HEK293T (cell line): ENCODE data around the gene NR1H3.

Source experiments
- ARNT ChIP-seq: fragments of 450-650 bp; IDR thresholded peaks from 2 replicates; pipeline ENCODE4 v1.6.1; 2017; ENCODE audit warnings: mild to moderate bottlenecking
- BHLHE40 ChIP-seq: fragments of 450-650 bp; IDR thresholded peaks from 2 replicates; pipeline ENCODE4 v1.6.1; 2016; ENCODE audit warnings: mild to moderate bottlenecking, moderate library complexity, borderline replicate concordance
- CTBP1 ChIP-seq: fragments of 450-650 bp; IDR thresholded peaks from 2 replicates; pipeline ENCODE4 v1.6.1; 2016; ENCODE audit warnings: borderline replicate concordance
- ELF4 ChIP-seq: fragments of 450-650 bp; IDR thresholded peaks from 2 replicates; pipeline ENCODE4 v1.6.1; 2017; ENCODE audit warnings: antibody characterized with exemption
- FOXK2 ChIP-seq: fragments of 450-650 bp; IDR thresholded peaks from 2 replicates; pipeline ENCODE4 v1.6.1; 2016; ENCODE audit warnings: mild to moderate bottlenecking
- FOXM1 ChIP-seq: fragments of 450-650 bp; IDR thresholded peaks from 2 replicates; pipeline ENCODE4 v1.6.1; 2017; ENCODE audit warnings: mild to moderate bottlenecking, borderline replicate concordance
- L3MBTL2 ChIP-seq: fragments of 450-650 bp; conservative IDR thresholded peaks from 2 replicates; pipeline ENCODE4 v1.6.1; 2016; ENCODE audit warnings: mild to moderate bottlenecking
- LEF1 ChIP-seq: fragments of 450-650 bp; IDR thresholded peaks from 2 replicates; pipeline ENCODE4 v1.6.1; 2017; ENCODE audit warnings: mild to moderate bottlenecking, borderline replicate concordance
- NFRKB ChIP-seq: fragments of 450-650 bp; IDR thresholded peaks from 2 replicates; pipeline ENCODE4 v1.6.1; 2016; ENCODE audit warnings: mild to moderate bottlenecking, moderate library complexity
- SP1 ChIP-seq: fragments of 450-650 bp; IDR thresholded peaks from 2 replicates; pipeline ENCODE4 v1.6.1; 2017
- SUZ12 ChIP-seq: fragments of 450-650 bp; IDR thresholded peaks from 2 replicates; pipeline ENCODE4 v1.6.1; 2016; ENCODE audit warnings: mild to moderate bottlenecking
- TARDBP ChIP-seq: fragments of 450-650 bp; IDR thresholded peaks from 2 replicates; pipeline ENCODE4 v1.6.1; 2016
- ZNF384 ChIP-seq: fragments of 450-650 bp; IDR thresholded peaks from 2 replicates; pipeline ENCODE4 v1.6.1; 2016
- TF ChIP-seq, protein P1 (sequence below): fragments of 450-650 bp; IDR thresholded peaks from 2 replicates; pipeline ENCODE4 v1.6.1; 2016

DNA sequence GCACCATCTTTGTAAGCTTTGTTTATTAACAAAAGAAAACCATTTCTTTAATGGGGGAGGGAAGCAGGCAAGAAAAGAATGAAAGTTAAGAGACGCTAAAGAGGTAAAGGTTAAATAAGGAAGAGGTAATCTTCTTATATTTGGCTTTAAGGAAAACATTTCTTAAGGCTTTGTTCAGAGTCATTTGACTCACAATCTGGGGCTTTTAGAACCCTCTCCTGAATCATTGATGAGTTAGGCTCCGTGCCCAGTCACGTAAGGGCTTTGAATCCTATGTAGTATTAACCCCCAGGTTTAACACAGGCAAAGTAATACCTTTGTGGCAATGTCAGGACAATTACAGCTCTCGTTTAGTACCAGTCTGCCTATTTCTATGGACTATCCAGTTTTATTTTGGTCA is 38.2 kb downstream of the NR1H3 start:
- no peak for TF ChIP-seq LEF1
- TF ChIP-seq ZNF384, result no peak
- TF ChIP-seq L3MBTL2, result no peak
- TF ChIP-seq, protein P1, sequence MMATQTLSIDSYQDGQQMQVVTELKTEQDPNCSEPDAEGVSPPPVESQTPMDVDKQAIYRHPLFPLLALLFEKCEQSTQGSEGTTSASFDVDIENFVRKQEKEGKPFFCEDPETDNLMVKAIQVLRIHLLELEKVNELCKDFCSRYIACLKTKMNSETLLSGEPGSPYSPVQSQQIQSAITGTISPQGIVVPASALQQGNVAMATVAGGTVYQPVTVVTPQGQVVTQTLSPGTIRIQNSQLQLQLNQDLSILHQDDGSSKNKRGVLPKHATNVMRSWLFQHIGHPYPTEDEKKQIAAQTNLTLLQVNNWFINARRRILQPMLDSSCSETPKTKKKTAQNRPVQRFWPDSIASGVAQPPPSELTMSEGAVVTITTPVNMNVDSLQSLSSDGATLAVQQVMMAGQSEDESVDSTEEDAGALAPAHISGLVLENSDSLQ, result no peak
- no peak for TF ChIP-seq ARNT
- no peak for TF ChIP-seq FOXM1
- no peak for TF ChIP-seq NFRKB
- no peak for TF ChIP-seq TARDBP
- no peak for TF ChIP-seq FOXK2
- no peak for TF ChIP-seq ELF4
- no peak for TF ChIP-seq SP1
- TF ChIP-seq SUZ12, result no peak
- TF ChIP-seq CTBP1, result no peak
- no peak for TF ChIP-seq BHLHE40
